ENCODE measurements around the gene PDF. TPM values are rescaled to one million over a fixed set of nuclear protein-coding genes. Genes with fewer than 3 reads are reported as not detected.

The PDF gene
- total and polyA plus RNA-seq, 4 donors = 16.8 to 31.3 (median 23.1) TPM

GRCh38 chr16:69301861-69302260, 28.5 kb downstream of the PDF start:
- WGBS = 92% methylated on average over 4 of the region's 4 CpGs
- no peaks in the 10 kb centered on the region for H3K27me3 ChIP-seq (ENCODE audit: control insufficient read depth in 4 of 4, insufficient read depth in 4 of 4, low read length in 3 of 4)
- no peak for TF ChIP-seq SP1 (IDR thresholded peaks at IDR 0.05)
- no peaks in the 10 kb centered on the region for H3K9me3 ChIP-seq (ENCODE audit: control insufficient read depth in 4 of 4, low read length in 3 of 4)
- DNase-seq (ENCODE audit: low spot score) = no peak
- H3K4me3 ChIP-seq (ENCODE audit: low read depth in 1 of 3, low read length in 3 of 3) = no peak overlapping the region
- no peak overlapping the region for H3K9ac ChIP-seq (ENCODE audit: low read depth in 1 of 2, low read length in 2 of 2)
- no peak overlapping the region for H3K27ac ChIP-seq (ENCODE audit: low read depth in 1 of 2, low read length in 2 of 2)
- H3K36me3 ChIP-seq (ENCODE audit: control insufficient read depth in 4 of 4, insufficient read depth in 3 of 4, low read depth in 1 of 4, low read length in 3 of 4) = peaks cover 0 to 11% (median 2%) of the 10 kb centered on the region in 4 donors
- no peaks in the 10 kb centered on the region for H3K4me1 ChIP-seq (ENCODE audit: control insufficient read depth in 4 of 4, insufficient read depth in 4 of 4, low read length in 3 of 4)

- H3K9me3 ChIP-seq (ENCODE audit: control insufficient read depth in 4 of 4, low read length in 3 of 4) = no peaks in the 10 kb centered on the region
- no peak overlapping the region for H3K9ac ChIP-seq (ENCODE audit: low read depth in 1 of 2, low read length in 2 of 2)
- no peak overlapping the region for H3K4me3 ChIP-seq (ENCODE audit: low read depth in 1 of 3, low read length in 3 of 3)
- no peaks in the 10 kb centered on the region for H3K27me3 ChIP-seq (ENCODE audit: control insufficient read depth in 4 of 4, insufficient read depth in 4 of 4, low read length in 3 of 4)
- H3K4me1 ChIP-seq (ENCODE audit: control insufficient read depth in 4 of 4, insufficient read depth in 4 of 4, low read length in 3 of 4) = no peaks in the 10 kb centered on the region
- H3K27ac ChIP-seq (ENCODE audit: low read depth in 1 of 2, low read length in 2 of 2) = no peak overlapping the region
- WGBS = 81% methylated on average over 1 of the region's 1 CpG
- TF ChIP-seq ZBTB33 (IDR thresholded peaks at IDR 0.05) = no peak
- no peak for TF ChIP-seq MAX (IDR thresholded peaks at IDR 0.05)
- TF ChIP-seq RXRA (IDR thresholded peaks at IDR 0.05) = no peak
- no peak for TF ChIP-seq HNF4G (IDR thresholded peaks at IDR 0.05)
- no peak for TF ChIP-seq JUND (IDR thresholded peaks at IDR 0.05)
- no peak for TF ChIP-seq REST (IDR thresholded peaks at IDR 0.05)
- TF ChIP-seq YY1 (IDR thresholded peaks at IDR 0.05) = no peak
- TF ChIP-seq RAD21 (IDR thresholded peaks at IDR 0.05) = no peak
- TF ChIP-seq NR2F2 (IDR thresholded peaks at IDR 0.05) = no peak
- no peak for TF ChIP-seq SP1 (IDR thresholded peaks at IDR 0.05)
- H3K36me3 ChIP-seq (ENCODE audit: control insufficient read depth in 4 of 4, insufficient read depth in 3 of 4, low read depth in 1 of 4, low read length in 3 of 4) = peaks cover 0 to 11% (median 2%) of the 10 kb centered on the region in 4 donors
- no peak for DNase-seq (ENCODE audit: low spot score)
These were observed 29.2 kb downstream of the PDF start for GRCh38 chr16:69301187-69301586.

- WGBS = 98% methylated on average over 4 of the region's 4 CpGs
- H3K9me3 ChIP-seq (ENCODE audit: control insufficient read depth in 4 of 4, low read length in 3 of 4) = no peaks in the 10 kb centered on the region
- H3K4me1 ChIP-seq (ENCODE audit: control insufficient read depth in 4 of 4, insufficient read depth in 4 of 4, low read length in 3 of 4) = no peaks in the 10 kb centered on the region
- H3K36me3 ChIP-seq (ENCODE audit: control insufficient read depth in 4 of 4, insufficient read depth in 3 of 4, low read depth in 1 of 4, low read length in 3 of 4) = peaks cover 0 to 11% (median 2%) of the 10 kb centered on the region in 4 donors
- DNase-seq (ENCODE audit: low spot score) = no peak
- no peaks in the 10 kb centered on the region for H3K27me3 ChIP-seq (ENCODE audit: control insufficient read depth in 4 of 4, insufficient read depth in 4 of 4, low read length in 3 of 4)
- H3K9ac ChIP-seq (ENCODE audit: low read depth in 1 of 2, low read length in 2 of 2) = no peak overlapping the region
- no peak overlapping the region for H3K27ac ChIP-seq (ENCODE audit: low read depth in 1 of 2, low read length in 2 of 2)
- H3K4me3 ChIP-seq (ENCODE audit: low read depth in 1 of 3, low read length in 3 of 3) = no peak overlapping the region
- no peak for TF ChIP-seq TAF1 (conservative IDR thresholded peaks at IDR 0.05)
- TF ChIP-seq NR2F2 (IDR thresholded peaks at IDR 0.05) = no peak
- TF ChIP-seq JUND (IDR thresholded peaks at IDR 0.05) = no peak
- no peak for TF ChIP-seq RAD21 (IDR thresholded peaks at IDR 0.05)
- no peak for TF ChIP-seq CTCF (IDR thresholded peaks at IDR 0.05; ENCODE audit: low read depth, low read length, missing input control)
- no peak for TF ChIP-seq GABPA (IDR thresholded peaks at IDR 0.05 in 1 of 2, conservative IDR thresholded peaks at IDR 0.05 in 1 of 2)
- no peak for TF ChIP-seq EGR1 (IDR thresholded peaks at IDR 0.05; ENCODE audit: low read depth in 2 of 2)
- no peak for TF ChIP-seq YY1 (IDR thresholded peaks at IDR 0.05)
- TF ChIP-seq FOXA1 (IDR thresholded peaks at IDR 0.05) = no peak
- no peak for TF ChIP-seq HNF4A (conservative IDR thresholded peaks at IDR 0.05)
- no peak for TF ChIP-seq ZBTB33 (IDR thresholded peaks at IDR 0.05)
- TF ChIP-seq FOXA2 (IDR thresholded peaks at IDR 0.05) = no peak
- no peak for TF ChIP-seq HNF4G (IDR thresholded peaks at IDR 0.05)
- TF ChIP-seq MAX (IDR thresholded peaks at IDR 0.05) = no peak
- TF ChIP-seq ATF3 (IDR thresholded peaks at IDR 0.05) = no peak
- no peak for TF ChIP-seq SP1 (IDR thresholded peaks at IDR 0.05)
These were observed 32.1 kb downstream of the PDF start for GRCh38 chr16:69298261-69298660.

Data from liver (tissue), 9 donors.